Stimulated activated CD8-positive, alpha-beta memory T cell treated with anti-CD3 and anti-CD28 coated beads, Interleukin-4, amount 100 ng/mL, for 24 hours (primary cell): ENCODE measurements around the gene MAP3K15.
"Not testable (repeated sequence)": the region's sequence is repeated elsewhere in the genome, so short reads cannot be mapped to it uniquely, and the experiment has no call there.

Experiments
- DNase-seq: peaks from one replicate; pipeline ENCODE4 v3.0.0-alpha.2; 2020; ENCODE audit warnings: low read depth

MAP3K15 gene

DNA sequence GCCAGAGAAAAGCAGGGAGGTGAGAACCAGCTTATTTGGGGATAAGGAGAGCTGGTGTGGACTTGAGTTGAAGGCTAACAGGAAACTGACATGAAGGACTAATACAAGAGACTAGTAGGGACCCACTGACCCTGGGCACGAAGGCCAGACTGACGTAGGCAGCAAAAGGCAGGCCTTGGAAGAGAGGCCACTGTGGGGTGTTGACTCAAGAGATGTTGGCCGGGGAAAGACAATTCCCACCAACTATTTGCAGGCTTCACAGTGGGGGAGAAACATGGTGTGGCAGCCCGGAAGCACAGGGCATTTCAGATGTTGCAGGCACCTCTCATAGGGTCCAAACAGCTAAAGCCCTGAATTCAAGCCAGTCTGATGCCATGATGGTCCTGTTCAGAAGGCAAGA, 24.4 kb upstream of the MAP3K15 start:
- no peak for DNase-seq

DNA sequence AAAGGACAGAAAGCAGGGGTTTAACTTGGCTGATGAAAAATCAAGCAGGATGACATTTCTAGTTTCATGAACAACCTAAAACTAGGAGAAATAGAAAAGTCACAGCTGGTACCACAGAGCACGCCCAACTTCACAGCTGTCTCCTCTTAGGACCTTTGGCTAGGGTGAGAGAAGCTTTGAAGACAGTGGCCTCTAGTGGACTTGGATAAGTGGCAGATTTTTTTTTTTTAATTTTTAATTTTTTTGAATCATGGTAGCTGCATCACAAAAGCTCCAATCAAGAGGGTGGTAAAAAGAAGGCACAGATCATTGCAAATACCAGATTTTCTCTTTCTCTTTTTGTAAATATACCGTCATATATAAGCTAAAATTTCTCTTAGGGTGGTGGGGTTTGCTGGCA, 20.2 kb upstream of the MAP3K15 start:
- DNase-seq, result no peak

DNA sequence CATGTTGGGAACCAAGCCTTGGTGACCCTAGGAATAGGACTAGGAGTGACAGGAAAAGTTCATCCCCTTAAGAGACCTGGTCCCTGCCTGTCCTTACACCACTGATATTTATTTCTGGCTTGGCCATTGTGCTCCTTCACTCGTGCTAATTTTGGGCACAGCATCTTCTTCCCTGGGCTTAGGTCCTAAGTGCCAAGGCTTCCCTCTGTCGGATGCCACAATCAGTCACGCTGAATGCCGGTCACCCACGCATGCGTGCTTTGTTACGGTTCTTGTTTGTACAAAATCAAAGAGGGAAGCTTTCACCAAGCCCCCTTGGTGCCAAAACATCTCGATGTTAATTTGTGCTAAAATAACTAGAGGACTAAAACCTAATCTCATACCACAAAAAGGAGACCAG, 17.4 kb upstream of the MAP3K15 start:
- DNase-seq, result no peak

DNA sequence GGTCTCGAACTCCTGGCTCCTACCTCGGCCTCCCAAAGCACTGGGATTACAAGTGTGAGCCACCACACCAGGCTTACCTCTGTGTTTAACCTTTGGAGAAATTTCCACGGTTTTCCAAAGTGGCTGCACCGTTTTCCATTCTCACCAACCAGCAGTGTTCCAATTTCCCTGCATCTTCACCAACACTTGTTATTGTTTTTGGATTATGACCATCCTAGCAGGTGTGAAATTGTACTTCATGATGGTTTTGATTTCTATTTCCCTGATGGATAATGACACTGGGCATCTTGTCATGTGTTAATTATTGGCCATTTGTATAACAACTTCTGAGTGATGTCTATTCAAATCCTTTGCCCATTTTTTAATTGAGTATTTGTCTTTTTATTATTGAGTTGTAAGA, 2.7 kb upstream of the MAP3K15 start:
- no peak for DNase-seq

DNA sequence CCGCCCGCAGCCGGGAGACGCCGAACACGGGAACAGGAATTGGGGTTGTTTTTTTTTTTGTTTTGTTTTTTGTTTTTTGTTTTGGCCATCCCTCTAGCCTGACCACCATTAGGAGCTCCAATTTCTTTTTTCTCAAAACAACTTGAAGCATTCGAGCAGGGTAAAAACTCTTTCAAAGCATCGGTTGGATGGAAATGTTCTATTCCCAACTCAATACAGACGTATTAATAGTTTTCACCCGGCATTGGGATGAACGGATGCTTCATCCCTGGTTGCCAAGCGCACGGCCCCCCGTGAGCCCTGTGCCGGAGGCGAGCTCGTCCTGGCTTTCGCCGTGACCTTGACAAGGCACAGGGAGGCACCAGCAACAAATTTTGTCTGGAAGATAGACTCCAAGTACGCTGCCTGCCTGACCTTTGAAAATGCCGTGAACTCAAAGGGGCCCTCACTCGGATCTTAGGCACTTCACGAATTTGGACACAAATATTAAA, 352 bp upstream of the MAP3K15 start:
- no peak for DNase-seq

DNA sequence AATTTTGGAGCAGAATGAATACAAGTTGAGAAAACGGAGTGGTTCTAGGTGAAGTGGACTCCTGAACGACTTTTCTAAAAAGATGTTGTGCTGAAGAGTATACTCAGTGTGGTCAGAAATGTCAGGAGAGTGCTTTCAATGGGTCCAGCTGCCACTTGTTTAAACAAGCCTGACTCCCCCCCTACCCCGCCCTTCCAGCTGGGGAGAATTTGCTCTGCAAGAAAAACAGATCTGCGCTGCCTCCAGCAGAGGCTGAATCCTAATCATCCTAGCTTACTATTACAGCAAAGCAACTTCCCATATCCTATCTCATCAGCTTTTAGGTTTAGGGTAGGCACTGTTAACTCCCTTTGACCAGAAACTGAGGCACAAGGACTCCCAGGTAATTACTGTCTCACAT, 1.9 kb downstream of the MAP3K15 start:
- DNase-seq, result no peak

DNA sequence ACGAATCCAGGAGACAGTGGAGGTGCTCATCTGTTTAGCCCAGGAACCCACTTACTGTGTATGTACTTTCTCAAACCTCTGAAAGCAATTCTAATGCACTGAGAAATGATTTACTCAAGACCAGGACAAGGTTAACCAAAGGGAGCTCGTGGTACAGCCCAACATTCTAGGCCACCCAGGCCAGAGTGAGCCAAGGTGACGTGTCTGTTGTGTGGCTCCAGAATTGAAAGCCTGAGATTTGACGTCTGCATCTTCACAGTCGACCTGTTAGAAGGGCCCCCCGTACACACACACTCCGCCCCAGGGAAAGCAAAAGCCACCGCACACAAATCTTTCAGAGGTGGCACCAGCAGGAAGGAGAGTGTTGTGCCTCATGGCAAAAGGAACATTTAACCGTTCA, 2.3 kb downstream of the MAP3K15 start:
- no peak for DNase-seq

DNA sequence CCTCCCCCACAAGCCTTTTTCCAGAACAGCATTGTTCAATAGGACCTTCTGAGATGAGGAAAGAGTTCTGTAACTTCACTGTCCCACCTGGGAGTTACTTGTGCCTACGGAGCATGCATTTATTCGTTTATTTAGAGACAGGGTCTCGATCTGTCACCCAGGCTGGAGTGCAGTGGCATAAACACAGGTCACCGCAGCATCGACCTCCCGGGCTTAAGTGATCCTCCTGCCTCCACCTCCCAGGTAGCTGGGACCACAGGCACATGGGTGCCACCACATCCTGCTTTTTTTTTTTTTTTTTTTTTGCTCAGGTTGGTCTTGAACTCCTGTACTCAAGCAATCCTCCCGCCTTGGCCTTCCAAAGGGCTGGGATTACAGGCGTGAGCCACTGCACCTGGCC, 2.9 kb downstream of the MAP3K15 start:
- no peak for DNase-seq

DNA sequence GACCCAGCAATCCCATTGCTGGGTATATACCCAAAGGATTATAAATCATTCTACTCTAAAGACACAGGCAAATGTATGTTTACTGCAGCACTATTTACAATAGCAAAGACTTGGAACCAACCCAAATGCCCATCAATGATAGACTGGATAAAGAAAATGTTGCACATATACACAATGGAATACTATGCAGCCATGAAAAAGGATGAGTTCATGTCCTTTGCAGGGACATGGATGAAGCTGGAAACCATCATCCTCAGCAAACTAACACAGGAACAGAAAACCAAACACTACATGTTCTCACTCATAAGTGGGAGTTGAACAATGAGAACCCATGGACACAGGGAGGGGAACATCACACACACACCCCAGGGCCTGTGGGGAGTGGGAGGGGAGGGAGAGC, 3.5 kb downstream of the MAP3K15 start:
- not testable (repeated sequence) for DNase-seq

DNA sequence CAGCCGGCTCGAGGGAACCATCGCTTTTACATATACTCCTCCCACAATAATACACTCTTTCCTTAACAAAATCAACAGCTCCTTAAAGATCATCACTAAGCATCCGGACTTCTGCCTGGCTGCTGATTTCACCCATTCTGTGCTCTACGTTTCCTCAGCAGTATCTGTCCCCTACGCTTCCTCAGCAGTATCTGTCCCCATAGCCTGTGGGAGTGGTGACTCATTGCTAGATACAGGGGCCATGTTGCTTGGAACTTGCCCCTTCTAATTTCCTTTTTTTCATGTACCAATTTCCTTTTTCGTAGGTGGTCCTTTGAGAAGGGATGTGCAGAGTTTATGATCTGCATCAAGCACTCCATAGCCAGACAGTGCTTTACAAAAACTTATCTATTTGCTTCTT, 18.6 kb downstream of the MAP3K15 start:
- no peak for DNase-seq

DNA sequence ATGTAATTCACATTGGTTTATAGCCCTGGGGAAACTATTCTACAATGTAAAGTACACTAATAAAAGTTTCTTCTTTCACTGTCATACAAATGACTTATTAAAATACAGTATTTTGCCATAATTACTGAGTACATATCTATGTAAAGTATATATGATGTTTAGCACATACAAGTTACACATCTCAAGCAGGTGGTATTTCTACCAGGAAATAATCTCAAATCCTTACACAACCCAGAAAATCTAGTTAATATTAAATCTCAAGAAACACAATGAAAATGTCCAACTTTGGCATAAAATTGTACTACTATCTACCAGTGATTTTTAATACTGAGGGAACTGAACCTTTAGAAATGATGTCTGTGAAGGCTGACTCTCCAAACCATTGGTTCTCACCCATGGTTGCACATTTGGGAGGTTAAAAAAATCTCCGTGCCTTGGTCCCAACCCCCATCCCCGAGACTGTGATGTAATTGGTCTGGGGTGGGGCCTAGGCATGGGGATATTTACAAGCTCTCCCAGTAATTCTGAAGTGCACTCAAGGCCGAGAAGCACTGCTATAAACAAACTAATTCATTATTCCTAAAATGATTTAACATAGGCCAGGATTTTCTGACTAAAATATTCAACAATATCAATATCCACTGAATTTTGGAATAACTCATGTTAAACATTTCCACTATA, 27.6 kb downstream of the MAP3K15 start:
- no peak for DNase-seq

DNA sequence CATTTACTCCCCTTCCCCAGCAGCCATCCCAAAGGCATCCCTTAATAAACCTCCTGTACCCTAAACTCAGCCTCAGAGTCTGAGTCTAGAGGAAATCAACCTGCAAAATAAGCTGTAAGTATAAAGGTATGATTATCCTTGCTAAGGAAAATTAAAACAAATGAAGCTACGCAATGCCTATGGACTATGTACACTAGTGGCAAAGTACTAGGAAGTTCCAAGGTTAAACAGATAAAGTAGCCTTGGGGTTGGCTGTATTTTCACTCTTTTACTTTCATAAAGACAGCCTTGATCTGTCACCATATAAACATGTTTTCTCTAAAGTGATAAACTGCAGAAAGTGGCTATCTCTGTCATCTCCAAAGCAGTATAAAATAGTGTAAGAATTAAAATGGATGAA, 35.9 kb downstream of the MAP3K15 start:
- no peak for DNase-seq

DNA sequence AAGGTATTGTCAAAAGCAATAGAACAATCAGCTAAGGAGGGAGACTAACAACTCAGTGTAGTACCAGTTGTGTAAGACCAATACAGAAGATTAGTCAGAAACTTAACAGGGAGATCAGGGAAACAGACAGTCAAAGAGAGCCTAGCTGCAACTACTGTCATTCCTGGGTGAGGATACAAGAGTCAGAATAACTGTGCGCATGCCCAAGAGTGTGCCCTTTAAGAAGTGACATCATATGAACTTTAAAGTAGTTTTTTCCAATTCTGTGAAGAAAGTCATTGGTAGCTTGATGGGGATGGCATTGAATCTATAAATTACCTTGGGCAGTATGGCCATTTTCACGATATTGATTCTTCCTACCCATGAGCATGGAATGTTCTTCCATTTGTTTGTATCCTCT, 46.9 kb downstream of the MAP3K15 start:
- DNase-seq, result not testable (repeated sequence)

DNA sequence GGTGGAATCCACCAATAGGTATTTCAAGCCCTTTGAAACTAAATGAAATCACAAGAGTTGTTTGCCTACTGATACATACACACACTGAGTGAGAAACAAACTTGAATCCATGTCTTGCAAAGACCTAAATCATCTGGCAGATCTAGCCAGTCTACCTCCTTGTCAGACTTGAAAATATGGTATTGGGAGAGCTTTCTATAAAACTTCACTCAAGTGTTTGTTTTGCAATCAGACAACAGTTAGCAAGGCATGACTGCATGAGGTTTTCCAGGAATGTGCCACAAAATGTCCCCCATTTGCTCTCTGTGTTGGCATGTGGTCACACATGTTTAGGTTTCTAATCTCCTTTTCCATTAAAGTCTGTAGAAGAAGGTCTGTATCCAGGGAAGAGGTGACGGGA, 52.4 kb downstream of the MAP3K15 start:
- no peak for DNase-seq

DNA sequence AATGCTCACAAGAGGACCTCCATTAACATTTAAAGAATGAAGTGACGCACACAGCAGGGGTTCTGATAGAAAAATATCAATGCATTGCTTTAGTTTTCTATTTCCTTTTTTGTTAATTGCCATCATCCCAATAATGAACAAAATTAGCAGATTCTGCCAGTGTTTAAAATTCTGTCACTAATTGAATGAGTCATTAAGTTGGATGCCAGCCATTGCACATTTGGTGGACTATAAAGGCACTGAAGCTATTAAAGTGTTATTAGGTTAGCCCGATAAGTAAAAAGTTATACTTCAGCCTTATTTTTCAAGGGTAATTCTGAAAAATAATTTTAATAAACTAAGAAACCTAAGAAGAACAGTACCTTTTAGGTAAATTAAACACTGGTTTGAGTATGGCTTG, 53.1 kb downstream of the MAP3K15 start:
- DNase-seq, result no peak

DNA sequence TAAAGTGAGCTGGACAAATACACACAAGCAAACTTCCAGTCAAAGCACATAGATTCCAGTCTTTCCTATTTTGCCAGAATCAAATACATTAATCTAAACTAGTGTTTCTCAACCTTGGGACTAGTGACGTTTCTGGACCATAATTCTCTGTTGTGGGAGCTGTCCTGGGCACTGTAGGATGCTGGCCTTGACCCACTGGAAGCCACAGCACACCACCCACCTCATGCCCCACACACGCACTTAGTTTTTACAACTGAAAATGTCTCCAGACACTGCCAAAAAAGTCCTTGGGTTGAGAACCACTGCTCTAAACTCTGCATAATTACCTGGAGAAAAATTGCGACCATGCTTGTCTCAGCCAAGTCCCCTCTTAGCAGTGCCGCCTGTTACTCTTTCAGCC, 57.6 kb downstream of the MAP3K15 start:
- DNase-seq, result no peak

DNA sequence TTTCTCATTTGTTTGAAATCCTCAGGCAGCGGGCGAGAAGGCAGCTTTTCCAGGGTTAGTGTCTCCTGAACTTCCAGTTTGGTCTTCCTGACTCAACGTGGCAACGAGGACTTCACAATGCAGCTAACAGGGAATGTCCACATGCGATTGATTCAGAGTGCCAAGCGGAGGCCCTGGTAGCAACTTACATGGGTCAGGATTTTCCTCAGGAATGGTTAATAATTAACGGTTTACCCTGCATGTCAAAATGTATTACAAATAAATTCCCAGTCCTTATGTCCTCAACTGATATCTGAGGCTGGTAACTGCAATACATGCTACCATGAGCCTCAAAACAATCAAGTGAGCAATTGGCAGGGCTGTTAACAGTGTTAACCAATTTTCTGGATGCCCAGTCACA, 67.2 kb downstream of the MAP3K15 start:
- DNase-seq, result no peak

DNA sequence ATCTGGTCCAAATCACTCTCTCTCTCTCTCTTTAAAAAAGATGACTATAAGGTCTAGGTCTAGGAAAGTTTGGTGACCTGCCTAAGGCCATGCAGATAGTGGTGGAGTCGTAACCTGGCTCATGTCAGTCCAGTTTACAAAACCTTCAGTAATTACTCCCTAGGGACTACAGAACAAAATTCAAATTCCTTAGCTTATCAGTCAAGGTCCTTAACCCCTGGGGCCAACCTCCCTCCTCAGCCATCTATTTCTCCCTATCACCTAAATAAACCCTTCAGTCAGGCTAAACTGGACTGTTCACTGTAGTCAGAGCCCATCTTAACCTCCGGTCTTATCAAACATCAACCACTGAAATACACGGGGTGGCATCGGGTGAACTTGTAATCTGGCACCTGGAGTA, 68.9 kb downstream of the MAP3K15 start:
- no peak for DNase-seq

DNA sequence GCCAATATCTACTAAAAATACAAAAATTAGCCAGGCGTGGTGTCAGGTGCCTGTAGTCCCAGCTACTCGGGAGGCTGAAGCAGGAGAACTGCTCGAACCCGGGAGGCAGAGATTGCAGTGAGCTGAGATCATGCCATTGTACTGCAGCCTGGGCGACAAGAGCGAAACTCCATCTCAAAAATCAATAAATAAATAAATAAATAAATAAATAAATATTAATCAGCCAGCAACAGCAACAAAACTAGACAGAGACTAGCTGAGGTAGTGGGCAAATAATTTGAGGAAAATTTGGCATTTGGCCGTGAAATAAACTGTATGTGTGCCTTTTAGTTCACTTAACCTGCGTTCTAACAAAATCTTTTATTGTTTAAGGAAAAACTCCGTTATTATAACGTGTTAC, 69.5 kb downstream of the MAP3K15 start:
- not testable (repeated sequence) for DNase-seq

DNA sequence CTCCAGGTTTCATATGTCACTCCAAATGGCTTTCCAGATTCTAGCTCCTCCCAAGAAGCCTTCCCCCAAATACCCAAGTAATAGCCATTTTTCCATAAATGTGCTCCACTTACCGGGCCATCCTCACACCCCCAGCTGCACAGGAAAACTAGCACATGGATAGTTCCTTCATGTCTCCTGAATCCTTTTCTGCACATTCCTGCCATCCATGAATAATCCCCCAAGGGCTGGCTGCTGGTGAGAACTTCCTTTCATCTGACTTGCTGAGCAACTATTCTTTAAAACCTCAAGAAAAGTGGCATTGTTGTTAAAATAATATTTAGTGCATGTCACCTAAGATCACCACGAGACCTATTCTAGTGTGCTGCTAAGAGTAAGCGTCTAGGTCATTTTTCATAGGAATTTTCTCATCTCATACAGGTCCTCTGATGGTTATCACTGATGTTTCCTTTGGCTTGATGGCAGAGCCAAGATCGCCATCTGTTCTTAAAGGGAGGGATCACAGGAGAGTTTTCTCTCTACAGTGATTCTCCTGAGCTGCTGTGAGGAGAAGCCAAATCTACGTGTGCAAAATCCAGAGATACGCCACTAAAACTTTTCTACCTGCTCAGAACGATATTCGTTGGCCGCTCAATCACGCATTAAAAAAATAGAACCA, 71.3 kb downstream of the MAP3K15 start:
- no peak for DNase-seq

DNA sequence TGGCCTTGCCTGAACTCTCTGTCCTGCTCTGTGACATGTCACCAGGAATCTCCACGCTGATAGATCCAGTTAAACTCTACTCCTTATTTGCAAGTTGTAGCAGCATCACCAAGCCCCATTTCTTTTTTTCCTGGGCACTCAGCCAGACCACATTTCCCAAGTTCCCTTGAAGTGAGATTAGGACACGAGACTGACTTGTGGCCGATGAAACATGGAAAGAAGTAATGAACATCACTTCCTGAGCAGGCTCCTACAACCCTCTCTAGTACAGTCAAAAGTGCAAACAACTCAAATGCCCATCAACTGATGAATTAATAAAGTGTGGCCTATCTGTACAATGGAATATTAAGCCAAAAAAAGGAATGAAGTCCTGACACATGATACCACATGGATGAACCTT, 74.6 kb downstream of the MAP3K15 start:
- no peak for DNase-seq

DNA sequence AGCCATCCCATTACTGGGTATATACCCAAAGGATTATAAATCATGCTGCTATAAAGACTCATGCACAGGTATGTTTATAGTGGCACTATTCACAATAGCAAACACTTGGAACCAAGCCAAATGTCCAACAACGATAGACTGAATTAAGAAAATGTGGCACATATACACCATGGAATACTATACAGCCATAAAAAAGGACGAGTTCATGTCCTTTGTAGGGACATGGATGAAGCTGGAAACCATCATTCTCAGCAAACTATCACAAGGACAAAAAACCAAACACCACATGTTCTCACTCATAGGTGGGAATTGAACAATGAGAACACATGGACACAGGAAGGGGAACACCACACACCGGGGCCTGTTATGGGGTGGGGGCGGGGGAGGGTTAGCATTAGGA, 92.6 kb downstream of the MAP3K15 start:
- not testable (repeated sequence) for DNase-seq

DNA sequence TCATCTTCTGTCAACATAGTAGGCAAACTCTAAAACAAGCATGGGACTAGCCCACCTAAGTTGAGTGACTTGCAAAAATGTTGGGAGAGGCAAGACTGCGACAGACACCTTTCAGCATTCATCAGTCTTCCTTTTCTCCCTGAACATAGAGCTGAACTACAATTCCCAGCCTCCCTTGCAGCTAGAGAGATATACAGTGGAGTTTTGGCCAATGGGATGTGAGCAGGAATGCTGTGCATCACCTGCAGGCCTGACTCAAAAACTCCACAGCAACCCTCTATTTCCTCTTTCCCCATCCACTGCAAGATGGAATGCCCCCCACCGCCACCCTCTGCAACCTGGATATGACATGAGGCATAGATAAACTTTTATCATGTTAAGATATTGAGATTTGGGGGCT, 105.0 kb downstream of the MAP3K15 start:
- DNase-seq, result no peak

DNA sequence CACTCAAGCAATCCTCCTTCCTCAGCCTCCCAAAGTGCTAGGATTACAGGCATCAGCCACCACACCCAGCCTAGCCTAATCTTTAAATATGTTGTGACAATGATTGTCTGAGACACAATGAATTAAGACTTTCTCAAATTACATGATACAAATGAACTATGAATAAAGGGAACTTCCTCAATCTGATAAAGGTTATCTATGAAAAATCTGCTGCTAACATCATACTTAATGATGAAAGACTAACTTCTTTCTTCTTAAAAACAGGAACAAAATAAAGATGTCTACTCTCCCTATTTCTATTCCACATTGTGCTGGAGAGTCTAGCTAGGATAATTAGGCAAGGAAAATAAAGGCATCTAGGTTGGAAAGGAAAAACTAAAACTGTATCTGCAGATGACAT, 111.6 kb downstream of the MAP3K15 start:
- no peak for DNase-seq
